ENCODE data around the gene CZIB.

The CZIB gene

GRCh38 chr1:53220171-53220961, at the start of gene CZIB:
Gene CZIB (minus strand): TSS chr1:53220634. CDS start chr1:53220575, 59 bp downstream.
- peak; percentile 98 for DNase-seq

DNA sequence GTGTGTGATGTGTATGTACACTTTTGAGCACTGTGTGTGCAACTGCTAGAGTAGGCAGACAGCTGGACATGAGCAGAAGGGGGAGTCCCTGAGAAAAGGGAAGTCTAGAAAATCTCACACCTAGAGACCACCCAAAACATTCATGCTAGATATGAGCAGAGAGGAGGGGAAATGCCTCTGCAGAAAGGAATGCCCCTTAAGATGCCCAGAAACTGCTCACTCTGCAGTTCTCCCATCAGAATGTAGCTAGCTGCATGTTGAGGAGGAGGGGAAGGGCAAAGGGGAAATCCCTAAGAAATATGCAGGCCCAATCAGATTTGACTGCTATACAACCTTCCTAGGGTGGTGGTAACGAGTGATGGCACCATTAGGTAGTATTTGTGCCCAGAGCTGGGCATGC, 49.7 kb upstream of the CZIB start:
- no peak for DNase-seq

- DNase-seq = no peak
These were observed 47.3 kb upstream of the CZIB start for GRCh38 chr1:53267761-53268160.

DNA sequence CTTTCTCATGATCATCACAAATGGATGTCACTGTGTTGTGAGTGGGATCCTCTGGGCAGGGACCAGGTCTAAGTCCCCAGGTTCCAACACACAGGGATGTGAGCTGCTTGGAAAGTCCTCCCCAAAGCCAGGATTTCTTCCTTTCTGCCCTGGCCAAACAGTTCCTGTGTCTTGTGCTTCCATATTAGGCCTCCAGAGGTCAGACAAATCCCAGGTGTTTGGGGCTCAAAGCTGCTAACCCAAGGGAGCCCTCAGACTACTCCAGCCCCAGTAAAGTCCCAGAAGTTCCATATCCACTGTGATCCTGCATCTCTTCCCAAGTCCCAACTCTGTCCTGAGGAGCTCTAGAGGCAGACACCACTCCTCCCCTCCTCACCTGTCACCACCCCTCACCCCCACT, 45.6 kb upstream of the CZIB start:
- no peak for DNase-seq

DNA sequence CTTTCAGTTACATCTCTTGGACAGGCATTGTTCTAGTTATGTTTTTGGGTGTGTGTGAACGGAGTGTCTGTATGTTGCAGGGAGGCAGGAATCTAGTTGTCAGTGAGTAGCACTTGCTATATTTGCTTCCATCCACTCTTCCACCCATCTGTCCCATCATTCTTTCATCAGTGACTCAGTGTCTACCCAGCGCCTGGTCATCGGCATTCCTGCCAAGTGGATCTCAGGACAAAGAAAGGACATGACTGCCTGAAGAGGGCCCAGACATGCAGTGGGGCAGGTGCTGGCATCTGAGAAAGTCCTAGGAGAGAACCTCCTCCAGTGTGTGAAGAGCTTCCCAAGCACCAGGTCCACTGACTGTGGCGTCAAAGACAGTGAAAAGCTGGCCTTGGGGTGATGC, 45.1 kb upstream of the CZIB start:
- DNase-seq = no peak

- DNase-seq = no peak
These were observed 43.6 kb upstream of the CZIB start for GRCh38 chr1:53264048-53264447.

- no peak for DNase-seq
These were observed 41.6 kb upstream of the CZIB start for GRCh38 chr1:53262000-53262399.

DNA sequence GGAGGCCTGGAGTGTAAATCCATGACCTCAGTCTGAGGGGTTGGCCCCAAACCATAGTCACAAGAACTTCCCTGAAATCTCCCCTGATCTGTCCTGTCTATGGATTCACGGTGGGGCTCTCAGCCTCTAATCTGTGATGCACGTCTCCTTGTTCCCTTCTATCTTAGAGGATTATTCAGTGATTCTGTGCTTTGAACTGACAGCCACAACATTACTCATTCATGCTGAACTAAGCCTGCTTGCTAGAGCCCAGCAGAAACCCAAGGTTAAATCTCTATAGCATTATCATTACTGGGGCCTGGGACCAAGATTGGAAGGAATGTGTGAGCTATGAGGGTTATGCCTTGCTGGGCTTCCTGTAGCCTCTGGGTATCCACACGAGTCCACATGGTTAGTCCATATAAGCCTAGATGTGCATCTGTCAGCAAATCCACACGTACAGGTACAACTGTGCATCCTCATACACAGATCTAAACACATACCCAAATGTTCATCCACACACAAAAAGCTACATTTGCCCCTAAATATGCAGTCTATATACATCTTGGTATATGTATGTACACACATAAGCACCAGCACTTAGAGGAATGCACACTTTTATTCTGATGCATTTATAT, 40.3 kb upstream of the CZIB start:
- no peak for DNase-seq

DNA sequence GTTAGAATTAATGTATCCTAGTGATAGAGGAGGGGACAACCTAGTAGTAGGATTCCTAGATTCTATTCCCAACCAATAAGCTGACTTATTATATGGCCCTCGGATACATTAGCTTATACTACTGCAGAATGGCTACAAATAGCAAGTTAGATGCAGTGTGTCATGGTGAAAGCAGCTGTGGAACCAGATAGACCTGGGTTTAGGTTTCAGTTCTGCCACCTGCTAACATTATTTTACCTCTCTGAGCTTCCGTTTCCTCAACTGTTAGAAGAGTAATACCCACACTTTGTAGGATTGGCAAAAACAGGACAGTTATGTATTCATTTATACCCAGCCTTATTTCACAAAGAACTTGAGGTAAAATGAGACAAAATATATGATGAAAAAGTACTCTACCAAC, 39.5 kb upstream of the CZIB start:
- no peak for DNase-seq

DNA sequence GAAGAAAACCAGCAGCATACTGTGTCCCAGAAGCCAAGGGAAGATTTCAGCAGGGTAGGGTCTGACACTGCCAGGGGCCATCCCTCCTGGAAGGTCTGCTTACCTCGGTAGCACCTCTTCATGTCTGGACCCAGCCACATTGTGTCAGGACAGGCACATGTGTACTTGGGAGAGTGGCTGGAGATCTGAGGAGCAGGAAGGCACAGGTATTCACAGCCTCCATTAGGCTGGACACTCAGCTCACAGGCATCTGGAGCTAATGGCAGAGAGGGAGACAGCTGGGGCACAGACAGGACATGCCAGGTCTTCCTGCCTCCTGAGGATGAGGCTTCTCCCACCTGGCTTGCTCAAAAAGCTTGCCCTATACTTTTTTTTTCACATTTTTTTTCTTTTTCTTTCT, 37.8 kb upstream of the CZIB start:
- no peak for DNase-seq

DNA sequence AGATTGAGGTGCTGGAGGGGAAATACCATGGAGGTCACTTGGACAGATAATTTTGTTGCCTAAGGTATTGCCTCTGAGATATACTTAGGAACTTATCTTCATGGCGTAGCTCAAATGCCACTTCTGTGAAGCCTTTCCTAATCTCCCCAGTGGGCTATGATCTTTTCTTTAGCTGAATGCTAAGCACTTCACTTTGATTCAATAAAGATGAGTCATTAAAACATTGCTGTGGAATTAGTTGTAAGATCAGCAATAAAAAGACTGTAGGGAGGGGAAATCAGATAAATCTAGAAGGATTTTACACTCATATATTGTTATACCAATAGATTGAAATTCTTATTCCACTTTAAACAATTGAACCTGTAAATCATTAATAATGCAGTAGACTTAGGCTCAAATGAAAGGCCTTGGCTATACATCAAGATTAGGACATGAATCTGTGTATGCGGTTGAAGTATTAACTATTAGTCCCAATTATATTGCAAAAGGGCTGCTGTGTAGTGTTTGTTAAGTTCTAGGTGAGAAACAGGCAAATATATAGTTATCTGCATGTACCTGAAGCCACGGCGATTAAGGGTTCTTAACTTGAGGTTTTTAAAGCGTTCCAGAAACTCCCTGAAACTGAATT, 37.1 kb upstream of the CZIB start:
- DNase-seq = no peak

GRCh38 chr1:53256511-53257453, 36.3 kb upstream of the CZIB start:
- DNase-seq = no peak

- no peak for DNase-seq
These were observed 34.6 kb upstream of the CZIB start for GRCh38 chr1:53255031-53255430.

- no peak for DNase-seq
These were observed 33.7 kb upstream of the CZIB start for GRCh38 chr1:53254011-53254640.

GRCh38 chr1:53250325-53250724, 29.9 kb upstream of the CZIB start:
- no peak for DNase-seq

DNA sequence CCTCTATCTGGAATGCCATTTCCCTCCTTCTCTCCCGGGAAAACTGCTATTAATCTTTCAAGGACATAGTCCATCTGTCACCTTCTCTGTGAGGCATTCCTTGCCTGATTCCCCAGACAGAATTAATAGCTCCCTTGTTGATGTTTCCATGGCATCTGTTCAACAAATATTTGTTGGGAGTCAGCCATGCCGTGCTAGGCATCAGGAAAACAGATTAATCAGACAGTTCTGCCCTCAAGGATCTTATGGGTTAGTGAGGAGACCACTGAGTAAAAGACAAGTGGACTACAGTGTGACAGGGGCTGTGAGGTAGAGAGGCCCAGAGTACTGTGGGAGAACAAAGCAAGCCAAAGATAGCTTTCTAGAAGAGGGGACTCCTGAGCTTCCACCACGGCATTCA, 29.3 kb upstream of the CZIB start:
- DNase-seq = no peak

DNA sequence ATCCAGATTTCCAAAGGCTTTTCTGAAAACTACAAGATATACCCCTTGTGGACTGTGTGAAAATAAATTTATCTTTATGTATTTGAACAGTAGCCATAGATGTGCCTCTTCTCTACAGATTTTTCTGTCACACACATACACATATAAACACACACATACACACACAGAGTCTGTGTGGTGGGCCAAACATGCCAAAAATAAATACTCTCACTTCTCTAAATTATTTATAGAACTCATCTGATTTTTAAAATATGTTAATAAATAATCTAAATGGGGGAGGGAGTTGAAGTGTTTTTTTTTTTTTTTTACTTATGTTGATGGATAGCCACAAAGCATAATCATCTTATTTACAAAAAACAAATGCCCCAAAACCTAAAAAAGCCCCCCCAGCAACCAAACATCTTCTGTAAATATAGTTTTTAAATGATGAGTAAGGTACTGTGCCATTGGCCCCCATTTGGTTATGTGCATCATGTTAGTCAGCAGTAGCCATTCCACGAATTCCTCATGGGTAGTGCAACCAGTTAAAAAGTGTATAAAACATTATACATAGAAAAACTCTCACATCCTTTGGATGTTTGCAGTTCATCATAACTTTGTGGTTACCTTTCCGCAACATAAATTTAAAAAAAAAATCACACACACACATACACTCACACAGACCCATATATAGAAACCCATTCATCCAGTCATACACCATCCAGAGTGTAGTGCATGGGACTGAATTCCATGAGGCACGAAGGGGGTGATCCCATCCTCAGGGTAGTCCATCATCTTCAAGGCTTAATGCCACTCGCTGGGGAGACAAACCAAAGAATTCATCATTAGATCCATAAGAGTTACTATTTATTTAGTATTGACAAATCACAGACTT, 26.1 kb upstream of the CZIB start:
- no peak for DNase-seq

GRCh38 chr1:53244141-53244540, 23.7 kb upstream of the CZIB start:
- no peak for DNase-seq

DNA sequence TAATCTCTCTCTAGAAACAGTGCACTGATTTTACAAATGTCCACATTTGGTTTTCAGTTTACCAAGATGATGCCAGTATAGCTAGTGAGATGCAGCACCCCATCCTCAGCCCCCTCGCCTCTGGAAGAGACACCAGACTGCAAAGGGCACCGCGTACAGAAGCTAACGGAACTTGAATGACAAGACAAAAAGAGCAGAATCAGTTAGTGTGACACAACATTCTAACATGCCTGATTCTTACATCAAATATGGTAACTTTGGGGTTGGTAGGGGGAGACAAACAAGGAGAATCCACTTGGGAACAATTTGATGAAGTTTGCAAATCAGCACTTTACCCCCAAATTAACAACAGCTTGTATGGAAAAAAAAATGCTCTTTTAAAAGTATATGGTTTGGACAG, 21.9 kb upstream of the CZIB start:
- DNase-seq = no peak

DNA sequence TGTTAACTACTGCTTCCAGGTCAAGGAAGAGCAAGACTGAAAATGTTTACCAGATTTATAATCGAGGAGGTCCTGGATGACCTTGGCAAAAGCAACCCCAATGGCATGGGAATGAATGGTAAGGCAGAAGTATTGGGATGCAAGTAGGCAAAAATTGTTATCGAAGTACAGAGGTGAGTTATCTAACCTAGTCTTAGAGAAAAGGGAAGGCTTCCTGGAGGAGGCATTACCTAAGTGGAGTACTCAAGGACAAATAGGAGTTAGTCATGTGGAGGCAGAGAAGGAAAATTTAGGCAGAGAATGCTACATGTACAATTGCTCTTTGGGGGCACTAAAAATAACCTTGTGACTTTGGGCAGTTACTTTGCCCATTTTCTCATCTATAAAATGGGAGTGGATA, 21.4 kb upstream of the CZIB start:
- DNase-seq = no peak
